DND-41 (cell line): ENCODE data around the gene PAQR7.

Experiments
- ATAC-seq: fragments of 200-7000 bp; cut with Tn5 transposase; 3 replicates; pipeline ENCODE4 v1.9.1; 2021; ENCODE audit warnings: low read depth; ENCODE audit not compliant: insufficient read depth
- DNase-seq: peaks from one replicate; pipeline ENCODE4 v3.0.0-alpha.2; 2020
- H2AFZ ChIP-seq: 2 replicates; pipeline ENCODE4 v1.6.0; 2012; ENCODE audit warnings: low read depth, low read length
- H3K27ac ChIP-seq: 2 replicates; pipeline ENCODE4 v1.5.1; 2012; ENCODE audit warnings: low read length, inconsistent platforms
- H3K27me3 ChIP-seq: fragments of 200-600 bp; sonication (generic); 2 replicates; pipeline ENCODE4 v1.6.0; 2012; ENCODE audit warnings: low read length, mild to moderate bottlenecking, inconsistent platforms; ENCODE audit not compliant: insufficient read depth, poor library complexity
- H3K36me3 ChIP-seq: 2 replicates; pipeline ENCODE4 v1.5.1; 2012; ENCODE audit warnings: low read length, inconsistent platforms; ENCODE audit not compliant: insufficient read depth
- H3K4me1 ChIP-seq: 2 replicates; pipeline ENCODE4 v1.5.1; 2012; ENCODE audit warnings: mild to moderate bottlenecking, low read length; ENCODE audit not compliant: insufficient read depth
- H3K4me2 ChIP-seq: 2 replicates; pipeline ENCODE4 v1.6.0; 2012; ENCODE audit warnings: mild to moderate bottlenecking, moderate library complexity, low read length, inconsistent platforms; ENCODE audit not compliant: insufficient read depth
- H3K4me3 ChIP-seq, 2 experiments: fragments of 200-600 bp in 1 of 2; shearing (Covaris generic) in 1 of 2; 2 replicates each; pipeline ENCODE4 v1.5.1; 2012 to 2016; ENCODE audit warnings: inconsistent platforms in 2 of 2, low read length in 2 of 2, mild to moderate bottlenecking in 2 of 2, low read depth in 1 of 2, moderate library complexity in 1 of 2
- H3K79me2 ChIP-seq: 2 replicates; pipeline ENCODE4 v1.6.0; 2012; ENCODE audit warnings: low read length, inconsistent platforms; ENCODE audit not compliant: insufficient read depth
- H3K9ac ChIP-seq: 2 replicates; pipeline ENCODE4 v1.6.0; 2012; ENCODE audit warnings: low read depth, mild to moderate bottlenecking, inconsistent platforms, low read length, moderate library complexity
- H3K9me3 ChIP-seq: 2 replicates; pipeline ENCODE4 v1.5.1; 2012; ENCODE audit warnings: low read length, moderate library complexity, mild to moderate bottlenecking, inconsistent platforms; ENCODE audit not compliant: insufficient read depth, severe bottlenecking
- H4K20me1 ChIP-seq: 2 replicates; pipeline ENCODE4 v1.6.0; 2012; ENCODE audit warnings: low read length; ENCODE audit not compliant: insufficient read depth
- CTCF ChIP-seq: IDR thresholded peaks from 2 replicates; pipeline ENCODE4 v1.5.1; 2012; ENCODE audit warnings: borderline replicate concordance, low read length, moderate library complexity, mild to moderate bottlenecking; ENCODE audit not compliant: poor library complexity, severe bottlenecking; ENCODE audit errors: extremely low read depth
- EZH2 ChIP-seq: IDR thresholded peaks from 3 replicates; pipeline ENCODE4 v1.6.1; 2012; ENCODE audit warnings: borderline replicate concordance, low read depth, mild to moderate bottlenecking, moderate library complexity, low read length, inconsistent platforms; ENCODE audit not compliant: severe bottlenecking

PAQR7 gene

GRCh38 chr1:25876693-25877077 lies 1.2 kb upstream of the PAQR7 start:
- no peaks in the 10 kb centered on the region for H4K20me1 ChIP-seq
- DNase-seq = no peak
- no peaks in the 10 kb centered on the region for H3K79me2 ChIP-seq
- no peak overlapping the region for H2AFZ ChIP-seq
- TF ChIP-seq CTCF (no peak), EZH2 (no peak)
- no peak overlapping the region for H3K9ac ChIP-seq
- no peaks in the 10 kb centered on the region for H3K4me1 ChIP-seq
- no peak overlapping the region for H3K4me2 ChIP-seq
- no peak for ATAC-seq
- no peak overlapping the region for H3K27ac ChIP-seq
- H3K27me3 ChIP-seq = no peaks in the 10 kb centered on the region
- H3K4me3 ChIP-seq = no peak overlapping the region
- H3K36me3 ChIP-seq = no peaks in the 10 kb centered on the region
- H3K9me3 ChIP-seq = no peaks in the 10 kb centered on the region

GRCh38 chr1:25875856-25876692 lies 566 bp upstream of the PAQR7 start:
- H3K4me3 ChIP-seq = no peak overlapping the region
- TF ChIP-seq CTCF = no peak
- no peak for TF ChIP-seq EZH2
- no peaks in the 10 kb centered on the region for H4K20me1 ChIP-seq
- H3K9me3 ChIP-seq = no peaks in the 10 kb centered on the region
- H2AFZ ChIP-seq = no peak overlapping the region
- no peak overlapping the region for H3K27ac ChIP-seq
- no peaks in the 10 kb centered on the region for H3K36me3 ChIP-seq
- DNase-seq = no peak
- no peak for ATAC-seq
- no peak overlapping the region for H3K9ac ChIP-seq
- no peaks in the 10 kb centered on the region for H3K4me1 ChIP-seq
- H3K27me3 ChIP-seq = no peaks in the 10 kb centered on the region
- H3K79me2 ChIP-seq = no peaks in the 10 kb centered on the region
- H3K4me2 ChIP-seq = no peak overlapping the region

GRCh38 chr1:25874635-25875153 lies 814 bp downstream of the PAQR7 start:
- Histone ChIP-seq H3K4me2 (no peak overlapping the region), H3K36me3 (no peaks in the 10 kb centered on the region), H3K4me1 (no peaks in the 10 kb centered on the region), H3K27me3 (no peaks in the 10 kb centered on the region), H2AFZ (no peak overlapping the region), H3K4me3 (no peak overlapping the region), H4K20me1 (no peaks in the 10 kb centered on the region), H3K9ac (no peak overlapping the region), H3K27ac (no peak overlapping the region), H3K9me3 (no peaks in the 10 kb centered on the region), H3K79me2 (no peaks in the 10 kb centered on the region)
- DNase-seq (no peak), ATAC-seq (no peak)
- TF ChIP-seq CTCF = no peak
- TF ChIP-seq EZH2 = no peak
